Measurements from ENCODE around the gene ASH1L.
"Not testable (repeated sequence)": the region's sequence is repeated elsewhere in the genome, so short reads cannot be mapped to it uniquely, and the experiment has no call there.

The ASH1L gene

DNA sequence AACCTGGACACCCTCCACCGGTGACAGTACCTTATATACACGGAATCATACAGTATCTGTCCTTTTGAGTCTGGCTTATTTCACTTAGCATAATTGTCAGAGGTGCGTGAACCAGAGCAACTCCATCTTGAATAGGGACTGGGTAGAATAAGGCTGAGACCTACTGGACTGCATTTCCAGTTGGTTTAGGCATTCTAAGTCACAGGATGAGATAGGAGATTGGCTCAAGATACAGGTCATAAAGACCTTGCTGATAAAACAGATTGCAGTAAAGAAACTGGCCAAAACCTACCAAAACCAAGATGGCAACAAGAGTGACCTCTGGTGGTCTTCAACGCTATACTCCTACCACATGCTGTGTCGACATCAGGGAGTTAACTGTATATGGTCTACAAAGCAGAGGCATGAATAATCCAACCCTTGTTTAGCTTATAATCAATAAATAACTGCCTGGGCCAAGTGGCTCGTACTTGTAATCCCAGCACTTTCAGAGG lies 255.3 kb downstream of the ASH1L start:
- DNase-seq (ENCODE audit: low spot score): no peak

- peak; percentile 76 for DNase-seq (ENCODE audit: low spot score)
Measured at GRCh38 chr1:155305881-155306391, 256.7 kb downstream of the ASH1L start.

DNA sequence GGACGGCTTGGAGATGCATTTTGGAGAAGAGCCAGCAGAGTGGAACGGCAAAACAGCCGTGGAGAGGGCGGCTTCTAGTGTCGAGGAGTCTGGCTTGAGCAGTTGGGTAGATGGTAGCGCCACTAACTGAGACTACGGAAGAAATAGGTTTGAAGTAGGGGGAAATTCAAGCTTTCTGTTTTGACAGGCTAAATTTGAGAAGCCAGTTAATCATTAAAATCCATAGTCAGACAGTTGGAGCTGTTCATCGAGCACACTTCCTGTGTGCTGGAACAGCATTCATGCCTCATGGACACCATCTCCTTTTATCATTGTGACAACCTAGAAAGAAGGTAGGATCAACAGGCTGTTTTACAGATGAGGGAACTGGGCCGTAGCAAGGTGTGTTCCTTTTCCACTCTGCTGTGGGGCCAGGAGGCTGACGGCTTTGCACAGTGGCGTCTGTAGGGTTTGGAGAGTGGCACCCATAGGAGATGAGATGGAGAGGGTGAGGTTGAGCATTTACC lies 258.0 kb downstream of the ASH1L start:
- DNase-seq (ENCODE audit: low spot score): no peak

DNA sequence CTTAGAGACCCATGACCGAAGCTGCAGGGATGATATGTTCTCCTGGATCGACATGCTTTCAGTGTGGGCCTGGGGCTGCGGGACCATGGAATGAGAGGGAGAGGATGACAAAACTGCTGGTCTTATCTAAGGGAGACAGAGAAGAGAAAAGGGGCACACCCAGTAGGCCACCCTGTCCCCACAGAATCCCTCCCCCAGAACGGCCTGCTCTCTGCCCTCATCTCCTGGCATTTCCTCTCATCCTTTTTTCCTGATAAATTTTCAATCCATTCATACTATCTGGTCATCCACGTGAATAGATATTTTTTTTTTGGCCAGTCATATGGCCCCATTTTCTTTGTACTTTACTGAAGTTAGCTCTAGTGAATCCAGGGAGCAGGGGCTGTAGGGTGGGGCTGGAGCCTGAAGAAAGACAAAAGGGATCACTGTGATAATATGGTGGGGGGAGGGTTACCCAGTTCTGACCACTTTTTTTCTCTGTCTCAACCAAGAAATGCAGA lies 261.2 kb downstream of the ASH1L start, which contains the start of gene PKLR:
Gene PKLR (minus strand): TSS at position 97 of the 500 bp plus-strand sequence. CDS start 43 bp downstream, at position 54.
- no peak for DNase-seq (ENCODE audit: low spot score)

DNA sequence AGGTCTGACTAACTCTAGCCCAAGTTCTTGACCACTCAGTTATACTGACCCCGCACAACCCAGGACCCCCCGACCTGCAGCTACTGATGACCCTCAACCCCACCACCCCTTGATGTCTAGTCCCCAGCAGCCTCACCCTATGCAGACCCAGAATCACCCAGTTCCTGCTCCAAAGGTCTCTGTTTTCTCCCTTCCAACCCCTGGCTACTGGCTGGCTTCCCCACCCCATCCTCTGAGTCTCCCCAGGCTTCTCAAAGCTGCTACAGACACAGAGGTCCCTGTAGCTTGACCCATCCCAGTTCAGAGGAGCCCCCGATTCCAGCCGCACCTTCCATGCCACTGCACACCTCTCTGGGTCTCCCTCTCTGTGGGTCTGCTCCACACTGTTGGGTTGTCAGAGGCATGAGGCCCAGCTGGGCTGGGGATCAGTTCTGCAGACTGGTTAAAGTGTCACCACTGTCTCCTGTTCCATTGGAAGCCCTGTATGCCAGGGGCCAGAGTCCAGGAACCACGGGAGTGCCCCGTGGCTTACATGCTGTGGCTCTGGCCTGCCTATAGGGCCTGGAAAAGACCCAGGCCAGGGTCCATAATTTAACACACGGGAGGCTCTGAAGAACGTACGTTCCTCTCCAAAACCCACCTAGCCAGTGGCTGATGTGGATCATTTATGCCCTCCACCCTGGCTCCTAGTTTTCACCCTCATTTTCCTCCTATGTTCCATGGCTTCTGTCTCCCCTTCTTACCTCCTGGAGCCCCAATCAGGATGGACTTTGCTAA lies 261.9 kb downstream of the ASH1L start:
- DNase-seq (ENCODE audit: low spot score): no peak

DNA sequence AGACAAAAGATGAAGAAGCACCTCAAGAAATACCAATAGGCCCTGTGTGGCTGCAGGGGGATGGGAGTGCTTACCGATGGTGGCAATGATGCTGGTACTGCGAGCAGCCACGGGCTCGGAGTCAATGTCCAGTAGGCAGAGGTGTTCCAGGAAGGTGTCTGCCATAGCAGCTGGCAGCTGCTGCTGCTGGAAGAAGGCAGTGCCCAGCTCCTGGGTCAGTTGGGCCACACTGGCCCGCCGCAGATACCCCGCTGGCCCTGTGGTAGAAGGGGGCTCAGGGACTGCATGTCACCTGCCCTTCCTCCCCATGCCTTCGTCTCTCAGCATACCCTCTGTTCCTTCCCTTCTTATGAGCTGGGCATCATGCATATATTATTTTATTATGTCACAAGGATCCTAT lies 262.6 kb downstream of the ASH1L start:
- DNase-seq (ENCODE audit: low spot score): no peak

GRCh38 chr1:155297384-155297783 lies 265.2 kb downstream of the ASH1L start:
- DNase-seq (ENCODE audit: low spot score): no peak

DNA sequence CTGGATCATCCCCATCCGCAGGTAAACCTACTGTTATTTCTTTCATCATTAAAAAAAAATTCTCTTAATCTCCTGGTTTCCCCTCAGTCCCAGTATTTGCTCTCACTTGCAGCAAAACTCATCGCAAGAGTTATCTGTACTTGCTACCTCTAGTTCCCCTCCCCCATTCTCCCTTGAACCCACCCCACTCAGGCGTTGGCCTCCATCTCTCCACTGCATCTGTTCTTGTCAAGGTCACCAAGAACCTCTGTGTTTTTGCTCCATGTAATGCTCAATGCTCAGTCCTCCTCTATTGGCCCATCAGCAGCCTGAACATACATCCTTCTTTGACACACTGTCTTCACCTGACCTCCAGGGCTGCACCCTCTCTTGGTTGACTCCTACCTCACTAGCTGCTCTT lies 265.9 kb downstream of the ASH1L start:
- no peak for DNase-seq (ENCODE audit: low spot score)

- DNase-seq (ENCODE audit: low spot score): no peak
Measured at GRCh38 chr1:155295942-155296267, 266.7 kb downstream of the ASH1L start.

GRCh38 chr1:155295183-155295941 lies 267.2 kb downstream of the ASH1L start:
- DNase-seq (ENCODE audit: low spot score): peak; percentile 37

DNA sequence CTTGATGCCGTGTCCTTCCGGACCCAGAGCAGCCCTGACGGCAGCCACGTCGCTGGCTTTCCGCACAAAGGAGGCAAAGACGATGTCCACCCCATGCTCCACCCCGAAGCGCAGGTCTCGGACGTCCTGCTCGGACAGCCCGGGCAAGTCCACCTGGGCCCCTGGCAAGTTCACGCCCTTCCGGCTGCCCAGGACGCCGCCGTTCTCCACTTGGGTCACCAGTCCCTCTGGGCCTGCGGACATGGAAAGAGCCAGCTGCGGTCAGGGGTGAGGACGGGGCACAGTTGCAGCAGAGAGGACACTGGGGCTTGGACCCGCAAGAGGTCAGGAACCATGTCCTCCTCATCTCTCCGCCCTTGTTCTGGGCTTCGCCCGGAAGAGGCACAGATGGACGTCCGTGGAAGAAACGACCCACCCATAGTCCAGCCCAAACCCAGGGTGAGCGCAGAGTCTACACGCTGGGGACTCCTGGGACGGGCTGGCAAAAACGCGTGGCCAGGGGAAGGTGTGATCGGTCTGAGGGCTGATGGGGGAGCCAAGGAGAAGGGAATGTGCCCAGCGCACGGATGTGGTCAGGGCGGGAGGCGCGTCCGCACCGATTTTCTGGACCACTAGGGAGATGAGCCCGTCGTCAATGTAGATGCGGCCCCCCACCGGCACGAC lies 268.0 kb downstream of the ASH1L start:
- DNase-seq (ENCODE audit: low spot score): peak; percentile 25

DNA sequence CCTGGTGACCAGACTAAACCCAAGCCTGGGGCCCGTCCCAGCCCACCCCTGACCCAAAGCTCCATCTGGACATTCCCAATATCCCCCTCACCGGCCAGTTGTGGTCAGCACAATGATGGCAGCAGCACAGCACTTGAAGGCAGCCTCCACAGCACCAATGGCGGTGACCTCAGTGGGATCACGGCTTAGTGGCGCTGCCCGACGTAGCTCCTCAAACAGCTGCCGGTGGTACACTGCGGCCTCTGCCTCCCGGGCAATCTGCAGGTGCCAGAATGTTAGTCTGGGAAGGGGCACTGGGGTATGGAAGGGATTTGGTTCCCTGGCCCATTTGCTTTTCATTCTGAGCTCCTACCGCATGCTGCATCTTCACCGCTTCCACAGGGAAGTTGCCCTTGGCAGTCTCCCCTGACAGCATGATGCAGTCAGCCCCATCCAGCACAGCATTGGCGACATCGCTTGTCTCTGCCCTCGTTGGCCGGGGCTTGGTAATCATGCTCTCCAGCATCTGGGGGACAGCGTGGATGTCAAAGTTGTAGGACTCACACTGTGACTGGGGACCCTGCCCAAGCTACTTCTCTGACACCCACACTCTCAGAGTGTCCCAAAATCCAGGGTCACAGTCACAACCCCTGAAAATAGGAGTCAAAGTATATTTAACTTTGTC lies 269.4 kb downstream of the ASH1L start:
- no peak for DNase-seq (ENCODE audit: low spot score)

DNA sequence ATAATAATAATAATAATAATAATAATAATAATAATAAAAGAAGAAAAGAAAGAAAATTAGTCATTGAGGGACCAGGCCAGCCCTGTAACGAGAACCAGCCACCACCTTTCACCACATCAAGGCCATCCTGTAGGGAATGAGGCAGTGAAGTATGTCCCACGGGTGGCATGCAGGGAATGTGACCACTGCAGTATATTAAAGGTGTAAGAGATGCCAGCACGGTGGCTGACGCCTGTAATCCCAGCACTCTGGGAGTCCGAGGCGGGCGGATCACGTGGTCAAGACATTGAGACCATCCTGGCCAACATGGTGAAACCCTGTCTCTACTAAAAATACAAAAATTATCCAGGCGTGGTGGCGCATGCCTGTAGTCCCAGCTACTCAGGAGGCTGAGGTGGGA lies 271.6 kb downstream of the ASH1L start:
- not testable (repeated sequence) for DNase-seq (ENCODE audit: low spot score)

DNA sequence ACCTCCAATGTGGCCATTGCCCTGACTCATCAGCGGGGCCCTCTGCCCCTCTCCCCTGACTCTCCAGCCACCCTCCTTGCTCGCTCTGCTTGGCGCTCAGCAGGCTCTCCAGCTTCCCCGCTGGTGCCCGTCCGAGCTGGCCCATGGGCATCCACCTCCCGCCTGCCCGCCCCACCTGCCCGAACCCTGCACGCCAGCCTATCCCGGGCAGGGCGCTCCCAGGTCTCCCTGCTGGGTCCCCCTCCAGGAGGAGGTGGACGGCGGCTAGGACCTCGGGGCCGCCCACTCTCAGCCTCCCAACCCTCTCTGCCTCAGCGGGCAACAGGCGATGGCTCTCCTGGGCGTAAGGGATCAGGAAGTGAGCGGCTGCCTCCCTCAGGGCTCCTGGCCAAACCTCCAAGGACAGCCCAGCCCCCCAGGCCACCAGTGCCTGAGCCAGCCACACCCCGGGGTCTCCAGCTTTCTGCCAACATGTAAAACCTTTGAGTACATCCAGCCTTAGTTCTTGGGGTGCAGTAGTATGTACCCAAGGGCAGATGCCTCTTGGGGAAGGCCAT lies 274.5 kb downstream of the ASH1L start:
- no peak for DNase-seq (ENCODE audit: low spot score)

DNA sequence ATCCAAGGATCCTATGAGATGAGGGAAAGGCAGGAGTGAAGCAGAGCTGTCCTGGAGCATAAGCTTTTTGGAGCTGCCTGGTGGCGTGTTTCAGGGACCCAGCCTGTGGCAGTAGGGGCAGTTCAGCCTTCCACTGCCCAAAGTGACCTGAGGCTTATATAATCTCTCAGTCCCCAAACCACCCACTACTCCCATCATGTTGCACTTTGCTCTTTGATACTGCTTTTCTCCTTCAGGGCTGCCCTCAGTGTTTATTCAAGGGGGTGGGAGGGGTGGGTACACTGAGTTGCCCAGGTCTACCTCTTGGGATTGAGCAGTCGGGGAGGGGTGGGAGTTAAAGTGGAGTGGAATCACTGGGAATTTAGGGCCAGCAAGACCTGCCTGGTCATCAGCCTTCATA lies 276.1 kb downstream of the ASH1L start:
- no peak for DNase-seq (ENCODE audit: low spot score)

GRCh38 chr1:155285631-155286044 lies 277.0 kb downstream of the ASH1L start:
- no peak for DNase-seq (ENCODE audit: low spot score)

All from AG20443 (cell line).